Measurements from ENCODE around the gene SPRING1.

Gene SPRING1

GRCh38 chr12:116735951-116736599, 1.8 kb downstream of the SPRING1 start:
- peak; percentile 38 for DNase-seq (ENCODE audit: low read depth)
- peak overlapping the region; percentile 92 for H3K4me3 ChIP-seq (ENCODE audit: low read depth, low read length)
- TF ChIP-seq CTCF (IDR thresholded peaks at IDR 0.05; ENCODE audit: low read depth, low read length) (no peak), MAX (IDR thresholded peaks at IDR 0.05; ENCODE audit: low read depth, low read length) (no peak), POLR2A (IDR thresholded peaks at IDR 0.05; ENCODE audit: extremely low read depth, insufficient read length) (no peak), MYC (IDR thresholded peaks at IDR 0.05; ENCODE audit: low read depth, low read length) (no peak)

- TF ChIP-seq POLR2A (IDR thresholded peaks at IDR 0.05; ENCODE audit: extremely low read depth, insufficient read length) (no peak), CTCF (IDR thresholded peaks at IDR 0.05; ENCODE audit: low read depth, low read length) (no peak), MAX (IDR thresholded peaks at IDR 0.05; ENCODE audit: low read depth, low read length) (no peak), MYC (IDR thresholded peaks at IDR 0.05; ENCODE audit: low read depth, low read length) (no peak)
- no peak for DNase-seq (ENCODE audit: low read depth)
- no peak overlapping the region for H3K4me3 ChIP-seq (ENCODE audit: low read depth, low read length)
Measured at GRCh38 chr12:116735084-116735483, 2.8 kb downstream of the SPRING1 start.

GRCh38 chr12:116734156-116734768, 3.6 kb downstream of the SPRING1 start:
- H3K4me3 ChIP-seq (ENCODE audit: low read depth, low read length): no peak overlapping the region
- no peak for DNase-seq (ENCODE audit: low read depth)
- TF ChIP-seq MAX (IDR thresholded peaks at IDR 0.05; ENCODE audit: low read depth, low read length): no peak
- TF ChIP-seq CTCF (IDR thresholded peaks at IDR 0.05; ENCODE audit: low read depth, low read length): no peak
- no peak for TF ChIP-seq MYC (IDR thresholded peaks at IDR 0.05; ENCODE audit: low read depth, low read length)
- no peak for TF ChIP-seq POLR2A (IDR thresholded peaks at IDR 0.05; ENCODE audit: extremely low read depth, insufficient read length)

GRCh38 chr12:116731801-116732200, 6.1 kb downstream of the SPRING1 start:
- TF ChIP-seq MYC (IDR thresholded peaks at IDR 0.05; ENCODE audit: low read depth, low read length) (no peak), MAX (IDR thresholded peaks at IDR 0.05; ENCODE audit: low read depth, low read length) (no peak), CTCF (IDR thresholded peaks at IDR 0.05; ENCODE audit: low read depth, low read length) (no peak), POLR2A (IDR thresholded peaks at IDR 0.05; ENCODE audit: extremely low read depth, insufficient read length) (no peak)
- DNase-seq (ENCODE audit: low read depth): no peak
- H3K4me3 ChIP-seq (ENCODE audit: low read depth, low read length): no peak overlapping the region

GRCh38 chr12:116727891-116728290, 10.0 kb downstream of the SPRING1 start:
- DNase-seq (ENCODE audit: low read depth): no peak
- TF ChIP-seq MAX (IDR thresholded peaks at IDR 0.05; ENCODE audit: low read depth, low read length) (no peak), MYC (IDR thresholded peaks at IDR 0.05; ENCODE audit: low read depth, low read length) (no peak), CTCF (IDR thresholded peaks at IDR 0.05; ENCODE audit: low read depth, low read length) (no peak), POLR2A (IDR thresholded peaks at IDR 0.05; ENCODE audit: extremely low read depth, insufficient read length) (no peak)
- H3K4me3 ChIP-seq (ENCODE audit: low read depth, low read length): no peak overlapping the region

All from NB4 (cell line).